ENCODE data around the gene RAD51B. TPM values are rescaled to one million over a fixed set of nuclear protein-coding genes. Genes with fewer than 3 reads are reported as not detected.
"Not testable (repeated sequence)": the region's sequence is repeated elsewhere in the genome, so short reads cannot be mapped to it uniquely, and the experiment has no call there.

RAD51B gene
- total and polyA plus RNA-seq, 9 of the 15 experiments (the other 6 are each of a cell fraction or from before 2014, with no cell fraction given) = 8.5 to 17.3 (median 11.3) TPM

DNA sequence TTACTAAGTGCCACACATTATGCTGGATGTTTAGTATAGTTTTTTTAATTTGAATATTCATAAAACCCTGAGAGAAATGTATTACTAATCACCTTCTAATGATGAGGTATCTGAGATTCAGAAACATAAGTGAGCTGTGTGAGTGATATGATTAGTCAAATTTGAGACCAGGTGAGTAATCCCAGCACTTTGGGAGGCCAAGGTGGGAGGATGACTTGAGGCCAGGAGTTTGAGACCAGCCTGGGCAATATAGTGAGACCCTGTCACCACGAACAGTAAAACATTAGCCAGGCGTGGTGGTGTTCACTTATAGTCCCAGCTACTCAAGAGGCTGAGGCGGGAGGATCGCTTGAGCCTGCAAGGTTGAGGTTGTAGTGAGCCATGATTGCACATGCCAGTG lies 438.4 kb downstream of the RAD51B start (continued):
- TF ChIP-seq ZKSCAN8 (CRISPR knock-in tag; IDR thresholded peaks at IDR 0.05) (no peak), ZNF134 (CRISPR knock-in tag; conservative IDR thresholded peaks at IDR 0.05) (no peak), CBX8 (IDR thresholded peaks at IDR 0.05; ENCODE audit: borderline replicate concordance, extremely low read depth, low read depth, low read length, poor library complexity, severe bottlenecking) (no peak), ZNF668 (CRISPR knock-in tag; IDR thresholded peaks at IDR 0.05) (no peak), NRF1 (conservative IDR thresholded peaks at IDR 0.05 in 1 of 2, IDR thresholded peaks at IDR 0.05 in 1 of 2) (no peak)

DNA sequence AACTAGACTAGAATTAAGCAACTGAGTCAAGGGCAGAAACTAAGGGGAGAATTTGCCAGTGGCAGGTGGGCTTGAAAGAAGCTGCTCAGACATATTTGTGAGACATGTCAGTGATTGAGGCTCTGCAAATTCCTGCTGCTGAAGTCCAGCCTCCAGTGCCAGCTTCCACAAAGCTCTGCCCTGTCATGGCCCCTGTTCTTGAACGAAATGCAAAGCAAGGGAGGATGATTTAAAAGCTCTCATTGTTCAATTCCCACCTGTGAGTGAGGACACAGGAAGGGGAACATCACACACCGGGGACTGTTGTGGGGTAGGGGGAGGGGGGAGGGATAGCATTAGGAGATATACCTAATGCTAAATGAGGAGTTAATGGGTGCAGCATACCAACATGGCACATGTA lies 439.4 kb downstream of the RAD51B start:
- H3K79me2 ChIP-seq (ENCODE audit: control insufficient read depth, insufficient read depth, low read length); H4K20me1 ChIP-seq (replicated peaks; ENCODE audit: control insufficient read depth, insufficient read depth, low read length); intact Hi-C loops (cut with micrococcal nuclease); H2AFZ ChIP-seq (ENCODE audit: low read depth, low read length); H3K27ac ChIP-seq (ENCODE audit: extremely low read depth, low read depth, low read length); H3K4me1 ChIP-seq (replicated peaks in 1 of 2; ENCODE audit: control insufficient read depth in 2 of 2, insufficient read depth in 2 of 2, low read length in 2 of 2); H3K27me3 ChIP-seq (ENCODE audit: control insufficient read depth in 2 of 2, insufficient read depth in 2 of 2, low read length in 2 of 2); H3K9me1 ChIP-seq (ENCODE audit: control insufficient read depth, insufficient read depth, low read length); H3K36me3 ChIP-seq (ENCODE audit: control insufficient read depth, insufficient read depth, low read length); H3K4me2 ChIP-seq (ENCODE audit: insufficient read depth, low read length); in situ Hi-C loops (cut with MboI); DNase-seq (ENCODE audit: extremely low read depth in 1 of 4, low spot score in 3 of 4); H3K4me3 ChIP-seq; H3K9ac ChIP-seq (ENCODE audit: insufficient read depth in 1 of 2, low read depth in 2 of 2, low read length in 2 of 2); FAIRE-seq; BruUV-seq (replicated peaks); H3K9me3 ChIP-seq (replicated peaks; ENCODE audit: control insufficient read depth, insufficient read depth, low read depth, low read length); ATAC-seq; CTCF ChIA-PET (ENCODE audit: low intra/inter-chr PET ratio): not testable (repeated sequence)
- POLR2A ChIA-PET = interaction anchor here (0.7 to 1.7 kb wide), 2 partner anchors 10 to 1700 kb away, joined by 3 to 7 read pairs; no protein-coding TSS in a partner anchor
- WGBS (ENCODE audit: insufficient coverage, low coverage, missing lambda C conversion rate) = 50% methylated on average over 2 of the region's 2 CpGs

Data from K562 (cell line).